Stimulated activated CD8-positive, alpha-beta memory T cell treated with anti-CD3 and anti-CD28 coated beads, Interleukin-12 subunit alpha, Interleukin-12 subunit beta, amount 100 ng/mL, for 4 hours (primary cell): ENCODE measurements around the gene UBE2H.
"Not testable (repeated sequence)": the region's sequence is repeated elsewhere in the genome, so short reads cannot be mapped to it uniquely, and the experiment has no call there.

Experiments
- DNase-seq: peaks from one replicate; pipeline ENCODE4 v3.0.0-alpha.2; 2020; ENCODE audit warnings: low read depth

The UBE2H gene

DNA sequence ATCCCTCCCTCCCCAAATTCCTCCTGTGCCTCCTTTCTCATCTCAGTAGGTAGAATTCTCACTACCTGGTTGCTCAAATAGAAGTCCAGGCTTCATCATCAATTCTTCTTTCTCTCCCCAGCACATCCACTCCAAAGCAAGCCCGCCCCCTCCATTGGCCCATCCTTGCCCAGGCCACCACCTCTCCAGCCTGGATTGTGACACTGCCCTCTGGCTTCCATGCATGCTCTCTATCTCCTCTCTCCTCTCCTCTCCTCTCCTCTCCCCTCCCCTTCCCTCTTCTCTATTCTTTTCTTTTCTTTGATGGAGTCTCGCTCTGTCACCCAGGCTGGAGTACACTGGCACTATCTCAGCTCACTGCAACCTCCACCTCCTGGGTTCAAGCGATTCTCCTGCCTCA lies 144.9 kb downstream of the UBE2H start:
- no peak for DNase-seq

DNA sequence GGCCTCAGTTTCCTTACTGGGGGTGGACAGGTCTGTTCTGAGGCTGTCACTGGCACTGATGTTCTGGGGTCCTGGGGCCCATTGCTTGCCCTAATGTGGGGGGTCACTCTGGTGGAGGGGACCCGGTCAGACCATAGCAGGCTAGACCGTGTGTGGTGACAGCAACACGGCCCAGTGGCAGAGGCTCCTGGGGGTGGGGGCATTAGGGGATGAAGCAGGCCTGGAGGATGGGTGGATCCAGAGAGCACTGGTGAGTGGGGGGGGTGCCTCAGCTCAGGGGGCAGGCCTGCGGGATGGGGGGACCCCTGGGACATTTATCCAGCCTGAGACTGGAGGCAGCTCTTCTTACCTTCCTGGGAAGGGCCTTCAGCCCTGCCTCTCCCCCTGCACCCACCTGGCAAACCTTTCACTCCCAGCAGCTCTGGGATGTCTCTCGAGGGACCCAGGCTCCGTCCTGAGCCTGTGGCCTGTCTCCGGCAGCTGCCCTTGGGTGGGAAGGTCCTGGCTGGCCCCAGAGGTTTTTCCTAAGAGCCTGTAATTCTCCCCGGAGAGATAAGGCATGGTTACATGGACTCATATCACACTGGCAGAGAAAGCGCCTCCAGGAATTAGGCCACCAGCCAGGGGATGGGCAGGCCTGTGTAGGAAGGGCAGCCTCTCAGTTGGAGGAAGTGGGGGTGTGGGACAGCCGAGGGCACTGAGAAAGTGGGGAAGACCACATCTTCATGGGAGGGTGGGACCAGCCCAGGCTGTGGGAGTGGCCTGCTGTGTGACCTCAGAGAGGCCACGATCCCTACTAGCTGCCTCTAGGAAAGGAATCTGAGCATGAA lies 147.7 kb downstream of the UBE2H start:
- no peak for DNase-seq

DNA sequence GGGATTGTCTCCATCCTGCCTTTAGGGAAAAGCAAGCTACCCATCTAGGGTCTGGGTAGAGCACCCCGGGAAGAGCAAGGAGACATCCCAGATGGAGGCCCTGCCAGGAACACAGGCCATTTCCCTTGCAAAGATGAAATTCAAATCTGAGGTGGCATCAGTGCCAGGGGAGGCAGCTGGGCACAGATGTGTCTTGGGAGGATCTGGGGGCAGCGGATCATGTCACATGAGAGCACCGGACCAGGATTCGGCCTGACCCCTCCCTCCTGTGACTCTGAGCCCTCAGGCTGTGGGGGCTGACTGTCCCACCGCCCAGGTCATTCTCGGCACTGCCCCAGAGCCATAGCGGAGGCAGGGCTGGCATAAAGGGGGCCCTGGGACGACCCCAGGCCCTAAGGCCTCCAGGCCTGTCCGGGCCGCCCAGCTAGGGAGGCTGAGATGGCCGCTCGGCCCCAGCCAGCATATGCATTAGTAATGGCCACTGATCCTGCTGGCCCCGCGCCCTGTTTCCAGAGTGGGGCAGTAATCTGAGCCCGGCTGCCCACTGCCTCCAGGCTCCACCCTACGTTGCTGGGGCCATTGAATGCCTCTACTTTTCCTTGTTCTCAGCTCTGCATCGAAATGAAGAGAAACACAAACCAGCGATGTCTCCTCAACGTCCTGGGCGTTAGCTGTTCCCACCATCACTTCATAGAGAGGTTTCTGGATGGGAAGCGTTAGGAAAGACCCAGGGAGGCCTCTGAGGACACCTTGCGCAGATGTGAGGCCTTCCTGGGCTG lies 148.5 kb downstream of the UBE2H start:
- DNase-seq: no peak

DNA sequence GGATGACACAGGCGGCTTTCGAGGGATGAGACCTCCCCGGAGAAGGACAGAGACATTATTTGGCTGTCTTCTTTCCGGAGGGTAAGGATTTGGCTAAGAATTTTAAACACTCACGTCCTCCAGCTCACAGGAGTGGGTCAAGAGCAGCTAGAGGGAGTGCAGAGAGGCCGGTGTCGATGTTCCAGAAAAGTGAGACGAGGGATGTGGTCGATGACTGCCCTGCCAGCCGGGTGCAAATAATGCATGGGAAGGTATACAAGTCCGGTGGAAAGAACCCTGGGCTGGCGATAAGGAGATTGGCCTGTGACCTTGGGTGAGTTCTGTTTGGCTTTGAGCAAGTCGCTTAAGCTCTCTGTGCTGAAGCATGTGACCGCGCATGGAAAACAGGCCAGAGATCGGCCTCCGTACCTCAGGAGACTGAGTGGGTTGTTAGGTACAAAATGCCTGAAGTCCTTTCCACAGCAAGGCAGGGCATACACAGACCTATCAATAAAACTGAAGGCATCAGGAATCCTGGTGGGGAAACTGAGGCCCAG lies 149.1 kb downstream of the UBE2H start:
- no peak for DNase-seq

DNA sequence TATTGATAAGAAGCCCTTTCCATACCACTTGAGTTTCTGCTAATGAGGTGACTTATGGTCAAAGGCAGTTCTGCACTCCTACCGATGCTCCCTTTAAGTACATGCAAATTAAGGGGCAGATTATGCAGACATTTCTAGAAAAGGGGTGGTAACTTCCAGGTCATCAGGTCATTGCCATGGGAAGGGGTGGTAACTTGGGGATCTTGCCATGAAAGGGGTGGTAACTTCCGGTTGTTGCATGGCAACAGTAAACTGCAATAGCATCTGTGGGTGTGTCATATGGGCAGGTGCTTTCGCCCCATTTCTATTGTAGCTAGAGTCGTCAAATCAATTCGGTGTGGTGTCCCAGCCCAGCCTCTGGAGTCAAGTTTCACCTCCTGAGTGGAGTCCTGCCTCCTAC lies 150.9 kb downstream of the UBE2H start:
- DNase-seq: no peak

DNA sequence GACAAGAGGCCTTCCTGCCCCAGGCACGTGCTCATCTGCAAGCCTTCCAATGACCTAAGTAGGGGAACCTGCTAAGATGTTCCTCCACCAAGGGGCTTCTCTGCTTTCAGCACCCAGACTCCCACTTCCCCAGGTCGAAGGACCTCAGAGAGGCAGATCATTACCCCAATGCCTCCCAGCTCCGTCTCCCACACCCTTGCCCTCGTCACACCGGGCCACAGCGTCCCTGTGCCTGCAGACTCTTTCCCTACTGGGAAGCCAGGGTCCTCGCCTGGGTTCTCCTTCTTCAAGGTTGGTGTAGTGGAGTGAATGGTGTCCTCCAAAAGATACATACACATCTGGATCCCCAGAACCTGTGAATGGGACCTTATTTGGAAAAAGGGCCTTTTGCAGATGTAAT lies 151.9 kb downstream of the UBE2H start:
- DNase-seq: no peak

DNA sequence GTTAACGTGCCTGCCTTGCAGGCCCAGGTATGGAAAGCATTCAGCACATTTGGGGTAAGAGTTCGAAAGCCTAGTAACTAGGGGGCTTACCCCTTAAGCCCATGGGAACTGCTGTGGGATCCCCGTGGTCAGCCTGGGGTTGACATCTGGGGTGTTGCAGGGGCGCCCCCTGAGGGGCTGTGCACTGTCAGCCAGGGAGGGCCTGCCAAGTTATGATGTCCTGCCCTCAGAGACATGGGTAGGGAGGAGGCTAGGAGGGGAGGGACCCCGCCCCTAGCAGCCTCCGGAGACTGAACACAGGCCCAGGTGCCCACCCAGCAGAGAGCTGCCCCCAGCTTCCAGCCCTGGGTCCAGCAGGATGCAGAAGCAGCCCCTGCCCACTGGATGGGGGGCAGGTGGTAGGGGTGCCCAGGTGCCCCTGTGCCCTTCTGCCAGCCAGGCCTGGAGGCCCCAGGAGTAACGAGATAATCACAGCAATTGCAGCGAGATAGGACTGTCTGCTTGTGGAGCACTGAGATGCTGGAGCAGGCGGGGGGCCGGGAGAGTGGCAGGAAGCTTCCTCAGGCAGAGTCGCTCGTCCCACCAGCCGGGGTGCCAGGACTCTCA lies 153.3 kb downstream of the UBE2H start:
- DNase-seq: no peak

DNA sequence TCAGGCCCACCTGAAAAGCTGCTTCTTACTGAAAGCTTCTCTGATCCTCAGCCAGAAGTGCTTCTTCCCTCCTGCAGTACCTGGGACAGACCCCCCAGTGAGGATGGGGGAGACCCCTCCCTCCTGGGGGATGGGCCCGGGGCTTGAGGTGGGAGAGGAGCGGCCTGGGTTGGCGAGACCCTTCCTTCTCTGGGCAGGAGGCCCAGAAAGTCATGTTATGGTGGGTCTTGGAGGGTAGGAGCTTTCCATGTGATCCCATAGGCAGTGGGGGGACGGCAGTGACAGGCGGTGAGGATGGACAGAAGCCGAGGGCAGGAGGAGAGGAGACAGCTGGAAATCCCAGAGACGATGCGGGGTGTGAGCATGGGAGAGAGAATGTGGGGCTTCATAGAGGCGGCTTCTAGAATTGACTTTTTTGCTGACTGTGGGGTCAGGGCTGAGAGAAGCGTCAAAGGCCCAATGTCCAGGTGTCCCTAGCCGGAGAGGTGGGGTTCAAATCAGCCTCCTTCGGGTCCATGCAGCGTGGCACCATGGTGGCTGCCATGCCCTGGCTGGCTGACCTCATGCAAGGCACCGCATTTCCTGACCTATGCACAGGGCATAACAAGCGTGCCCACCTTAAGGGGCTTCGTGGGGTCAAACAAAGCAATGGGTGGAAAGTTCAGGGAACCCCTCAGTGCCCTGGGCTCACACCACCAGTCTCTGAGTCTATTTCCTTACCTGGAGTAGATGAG lies 154.0 kb downstream of the UBE2H start:
- no peak for DNase-seq

DNA sequence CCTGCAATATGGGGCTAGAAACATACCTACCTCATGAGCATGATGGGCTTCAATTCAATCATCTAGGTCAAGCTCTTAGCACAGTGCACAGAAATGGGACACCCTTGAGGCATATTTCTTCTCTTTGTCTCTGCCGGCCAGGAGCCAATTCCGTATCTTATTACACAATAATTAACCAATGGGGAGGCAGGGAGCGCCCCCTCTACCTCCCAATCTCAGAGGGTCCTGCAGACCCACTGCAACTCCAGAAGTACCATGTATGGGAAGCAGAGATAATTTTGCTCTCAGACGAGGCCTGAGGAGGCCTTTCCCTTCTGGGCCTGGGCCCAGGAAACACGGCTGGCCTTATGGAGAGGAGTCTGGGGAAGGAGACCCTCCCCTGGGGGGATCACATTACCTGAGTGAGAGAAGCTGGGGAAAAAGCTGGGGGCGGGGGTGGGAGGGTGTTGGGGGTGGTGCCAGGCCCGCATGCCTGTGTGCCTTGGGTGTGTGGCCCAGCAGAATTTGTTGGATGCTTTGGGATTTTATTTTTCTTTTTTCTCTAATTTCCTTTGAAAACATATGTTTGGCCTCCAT lies 155.5 kb downstream of the UBE2H start:
- no peak for DNase-seq

DNA sequence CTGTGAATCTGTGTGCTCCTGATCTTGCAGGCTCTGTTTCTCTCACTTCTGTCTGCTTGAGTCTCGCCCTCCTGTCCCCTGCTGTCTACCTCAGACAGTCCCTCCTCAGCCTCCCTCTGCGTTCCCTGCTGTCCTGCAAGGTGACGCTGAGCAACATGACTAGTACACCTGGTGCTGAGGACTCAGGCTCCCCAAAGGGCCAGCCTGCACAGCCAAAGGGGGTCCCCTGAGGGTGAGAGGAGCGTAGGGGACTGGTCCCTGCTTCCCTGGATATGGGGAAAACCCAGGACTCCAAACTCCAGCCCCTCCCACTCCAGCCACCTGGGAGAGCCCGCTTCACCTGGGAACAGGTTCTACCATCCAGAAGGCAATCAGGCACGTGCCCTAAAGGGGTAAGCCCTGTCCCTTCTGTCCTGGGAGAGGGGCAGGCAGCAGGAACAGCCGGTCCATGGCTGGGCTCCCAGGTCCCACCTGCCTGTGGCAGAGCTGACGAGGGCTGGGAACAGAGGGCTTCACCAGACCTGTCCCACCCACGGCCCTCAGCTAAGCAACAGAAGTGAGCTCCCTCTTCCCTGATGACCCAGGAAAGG lies 156.5 kb downstream of the UBE2H start:
- DNase-seq: no peak

DNA sequence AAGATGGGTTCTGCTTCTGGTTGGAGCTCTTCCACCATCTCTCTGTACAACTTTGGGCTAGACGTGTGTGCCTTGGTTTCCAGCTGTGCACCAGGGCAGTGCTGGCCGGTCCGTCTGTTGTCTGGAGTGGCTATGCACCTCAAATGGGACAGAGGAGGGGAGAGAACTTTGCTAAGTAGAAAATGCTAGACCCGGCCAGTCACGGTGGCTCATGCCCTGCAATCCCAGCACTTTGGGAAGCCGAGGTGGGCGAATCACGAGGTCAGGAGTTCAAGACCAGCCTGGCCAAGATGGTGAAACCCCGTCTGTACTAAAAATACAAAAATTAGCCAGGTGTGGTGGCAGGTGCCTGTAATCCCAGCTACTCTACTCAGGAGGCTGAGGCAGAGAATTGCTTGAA lies 158.3 kb downstream of the UBE2H start:
- not testable (repeated sequence) for DNase-seq

DNA sequence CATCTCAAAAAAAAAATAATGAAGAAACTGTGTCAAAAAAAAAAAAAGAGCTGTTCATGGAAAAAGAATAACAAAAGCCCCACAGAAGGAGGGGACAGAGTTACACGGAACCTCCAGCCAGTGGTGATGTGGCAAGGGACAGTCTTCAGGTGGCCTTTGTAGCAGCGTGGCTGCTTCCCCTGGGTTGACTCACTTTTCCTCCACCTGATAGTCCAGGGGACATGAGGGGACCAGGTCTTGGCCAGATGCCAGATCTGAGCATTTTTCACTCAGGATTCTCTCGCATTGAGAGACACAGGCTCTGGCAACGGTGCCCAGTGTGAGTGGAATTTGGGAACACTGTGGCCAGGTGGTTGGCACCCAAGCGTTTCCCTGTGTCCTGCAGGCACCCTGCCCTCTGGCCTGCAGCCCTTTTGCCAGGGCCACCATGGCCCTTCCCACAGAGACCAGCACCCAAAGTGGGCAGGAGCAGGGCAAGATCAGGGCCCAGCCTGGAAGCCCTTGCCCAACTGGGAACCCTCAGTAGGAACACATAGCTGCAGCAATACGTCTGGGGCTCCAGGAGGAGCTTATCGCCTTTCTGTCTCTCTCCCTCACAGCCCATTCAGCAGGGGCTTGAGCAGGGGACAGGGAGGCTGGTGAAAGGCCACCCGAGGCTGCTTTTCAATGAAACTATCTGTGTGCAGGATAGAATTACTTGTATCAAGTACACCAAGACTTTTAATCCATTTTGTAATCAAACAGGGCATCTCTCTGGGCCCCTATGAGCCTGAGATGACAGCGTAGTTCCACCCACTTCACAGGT lies 159.1 kb downstream of the UBE2H start:
- DNase-seq: no peak

DNA sequence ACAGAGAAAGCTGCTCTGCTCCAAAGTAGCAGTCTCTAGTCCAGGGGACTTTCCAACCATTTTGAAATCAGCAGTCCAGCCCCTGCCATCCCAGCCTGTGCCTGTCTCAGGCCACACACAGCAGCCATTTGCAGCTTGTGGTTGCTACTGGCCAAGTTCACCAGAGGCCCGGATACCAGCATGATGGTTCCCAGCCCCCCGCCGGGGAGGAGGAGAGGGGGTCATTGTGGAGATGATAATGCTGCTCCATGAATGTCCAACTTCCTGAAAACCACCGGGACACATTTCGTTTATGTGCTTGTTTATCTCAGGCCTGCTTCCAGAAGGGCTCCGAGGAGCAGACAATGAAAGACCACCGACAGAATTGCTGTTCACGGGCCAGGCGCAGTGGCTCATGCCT lies 160.0 kb downstream of the UBE2H start:
- DNase-seq: no peak

DNA sequence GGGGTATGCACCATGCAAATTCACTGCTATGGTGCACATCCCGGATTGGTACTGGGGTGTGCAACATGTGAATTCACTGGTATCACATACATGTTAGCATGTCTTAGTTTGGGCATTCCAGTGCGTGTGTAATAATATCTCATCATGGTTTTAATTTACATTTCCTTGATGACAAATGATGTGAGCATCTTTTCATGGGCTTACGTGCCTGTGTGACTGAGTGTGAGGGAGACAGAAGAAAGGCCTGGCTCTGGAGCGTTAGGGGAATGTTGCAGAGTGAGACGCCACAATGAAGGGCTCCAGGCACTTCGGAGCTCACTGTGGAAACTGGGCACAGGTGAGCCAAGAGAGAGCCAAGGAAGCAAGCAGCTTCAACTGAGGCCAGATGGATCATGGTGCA lies 162.6 kb downstream of the UBE2H start:
- no peak for DNase-seq

DNA sequence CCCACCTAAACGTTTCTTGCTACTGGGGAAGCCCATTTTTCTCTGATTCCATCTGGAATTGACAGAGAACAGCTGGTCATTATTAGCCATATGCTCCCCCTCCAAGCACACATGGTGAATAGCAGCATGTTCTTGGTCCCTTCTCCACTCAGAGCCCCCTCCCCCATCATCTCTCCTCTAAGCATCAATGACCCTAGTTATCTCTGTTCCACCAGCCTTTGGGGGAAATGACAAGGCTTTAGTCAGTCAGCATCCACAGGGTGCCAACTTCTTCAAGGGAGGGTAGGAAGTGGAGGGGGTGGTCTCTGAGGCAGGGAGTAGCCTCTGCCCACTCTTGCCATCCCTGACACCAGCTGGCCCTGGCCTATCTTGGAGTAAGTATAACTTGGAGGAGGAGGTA lies 163.1 kb downstream of the UBE2H start:
- DNase-seq: no peak

DNA sequence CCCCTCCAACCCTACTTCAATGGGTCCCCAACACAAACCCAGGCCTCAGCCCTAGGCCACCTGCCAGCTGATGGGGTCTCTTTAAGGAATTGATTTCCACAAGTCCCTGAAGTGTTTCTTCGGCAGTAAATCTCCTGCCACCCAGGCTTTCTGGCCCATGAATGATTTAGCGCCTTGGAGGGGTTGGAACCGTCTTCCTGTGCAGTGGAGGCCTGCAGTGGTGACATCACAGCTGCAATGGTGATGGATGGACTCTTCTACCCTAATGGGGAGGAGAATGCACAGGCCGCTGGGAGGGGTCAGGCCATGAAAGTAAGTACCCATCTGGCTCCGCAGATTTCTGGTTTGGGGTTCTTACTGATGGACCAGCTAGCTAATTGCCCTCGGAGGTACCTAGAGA lies 163.8 kb downstream of the UBE2H start:
- DNase-seq: no peak

DNA sequence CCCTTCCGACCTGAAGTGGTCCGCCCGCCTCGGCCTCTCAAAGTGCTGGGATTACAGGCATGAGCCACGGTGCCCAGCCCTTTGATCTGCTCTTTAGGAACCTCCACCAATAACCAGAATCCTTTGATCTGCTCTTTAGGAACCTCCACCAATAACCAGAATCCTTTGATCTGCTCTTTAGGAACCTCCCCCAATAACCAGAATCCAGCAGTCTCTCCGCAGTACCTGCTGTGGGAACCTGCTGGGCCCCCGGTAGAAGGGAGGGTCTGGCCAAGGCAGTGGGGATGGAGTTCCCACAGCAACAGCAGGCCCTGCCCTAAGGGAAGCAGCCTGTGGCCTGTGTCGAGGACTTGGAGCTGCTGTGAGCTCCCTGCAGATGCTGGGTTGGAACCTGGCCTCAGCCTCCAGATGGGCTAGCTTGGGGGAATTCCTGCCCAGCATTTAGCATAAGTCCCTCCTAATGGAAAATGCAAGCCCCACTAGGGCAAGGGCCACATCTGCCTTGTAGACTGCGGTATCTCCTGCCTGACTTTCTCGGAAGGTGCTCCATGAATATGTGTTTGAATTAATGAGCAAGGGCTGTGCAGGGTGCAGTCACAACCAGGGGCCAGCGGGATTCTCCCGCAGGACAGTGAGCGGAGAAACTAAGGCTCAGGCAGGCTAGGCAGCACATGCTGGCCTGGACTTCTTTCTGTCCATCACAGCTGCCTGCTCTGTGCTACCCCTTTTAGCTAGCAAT lies 165.8 kb downstream of the UBE2H start:
- DNase-seq: no peak

DNA sequence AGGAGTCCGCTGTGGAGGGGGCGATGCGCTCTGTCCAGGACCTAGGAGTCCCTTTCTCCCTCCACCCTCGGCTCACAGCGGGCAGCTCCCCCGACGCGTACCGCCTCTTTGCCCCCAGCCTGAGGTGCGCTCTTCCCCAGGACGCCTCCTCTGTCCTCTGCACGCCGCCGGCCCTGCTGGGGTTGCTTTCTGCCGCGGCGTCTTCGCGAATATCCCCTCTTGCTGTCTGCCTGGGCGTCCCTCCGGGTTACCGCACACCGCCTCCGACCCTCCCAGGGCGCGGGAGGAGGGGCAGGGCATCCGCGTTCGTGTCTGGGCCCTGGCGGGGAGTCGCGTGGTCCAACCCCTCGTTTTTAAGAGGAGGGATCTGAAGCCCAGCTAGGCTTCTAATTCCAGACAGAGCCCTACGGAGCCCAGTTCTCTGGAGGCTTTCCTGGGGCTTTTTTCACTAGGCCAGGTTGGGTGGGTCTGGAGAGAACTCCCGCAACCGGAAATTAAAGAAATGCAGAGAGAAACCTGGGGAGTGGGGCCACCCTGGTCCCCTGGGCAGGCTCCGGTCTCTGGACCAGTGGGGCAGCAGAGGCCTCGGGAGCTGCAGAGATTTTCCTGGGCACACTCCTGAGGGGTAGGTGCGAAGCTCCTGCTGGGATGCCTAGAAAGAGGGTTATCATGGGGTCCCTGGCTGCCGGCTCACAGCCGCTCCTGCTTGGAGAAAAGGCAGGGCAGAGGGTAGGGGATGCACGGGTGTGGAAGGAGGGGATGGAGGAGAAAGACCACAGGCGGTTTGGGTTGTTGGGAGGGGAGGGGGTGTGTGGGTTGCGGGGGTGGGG lies 166.9 kb downstream of the UBE2H start:
- no peak for DNase-seq
